GM18505 (cell line): ENCODE measurements around the gene PELI2.

Source experiments
- ATAC-seq: cut with Tn5 transposase; IDR thresholded peaks from one replicate; pipeline ENCODE4 v1.9.1; 2021; ENCODE audit not compliant: unreplicated experiment
- POLR2A ChIP-seq: IDR thresholded peaks from 4 replicates; pipeline ENCODE4 v1.6.1; 2011; ENCODE audit warnings: borderline replicate concordance; ENCODE audit not compliant: insufficient read depth, insufficient read length; ENCODE audit errors: extremely low read depth

PELI2 gene

GRCh38 chr14:56318393-56319115 lies 200.3 kb downstream of the PELI2 start:
- ATAC-seq: no peak
- TF ChIP-seq POLR2A: no peak

- ATAC-seq: no peak
- TF ChIP-seq POLR2A: no peak
These were observed 203.7 kb downstream of the PELI2 start for GRCh38 chr14:56321861-56322260.

- ATAC-seq: no peak
- TF ChIP-seq POLR2A: no peak
These were observed 204.3 kb downstream of the PELI2 start for GRCh38 chr14:56322531-56322930.

- TF ChIP-seq POLR2A: no peak
- ATAC-seq: no peak
These were observed 206.2 kb downstream of the PELI2 start for GRCh38 chr14:56324454-56324853.

- TF ChIP-seq POLR2A: no peak
- no peak for ATAC-seq
These were observed 206.9 kb downstream of the PELI2 start for GRCh38 chr14:56324856-56325699.

- ATAC-seq: no peak
- TF ChIP-seq POLR2A: no peak
These were observed 209.8 kb downstream of the PELI2 start for GRCh38 chr14:56328021-56328420.

- no peak for ATAC-seq
- TF ChIP-seq POLR2A: no peak
These were observed 213.5 kb downstream of the PELI2 start for GRCh38 chr14:56331592-56332216.

- TF ChIP-seq POLR2A: no peak
- ATAC-seq: no peak
These were observed 215.4 kb downstream of the PELI2 start for GRCh38 chr14:56333359-56334292.

GRCh38 chr14:56334458-56334857 lies 216.2 kb downstream of the PELI2 start:
- no peak for ATAC-seq
- TF ChIP-seq POLR2A: no peak

- no peak for ATAC-seq
- no peak for TF ChIP-seq POLR2A
These were observed 220.5 kb downstream of the PELI2 start for GRCh38 chr14:56338674-56339073.

GRCh38 chr14:56339855-56340701 lies 221.9 kb downstream of the PELI2 start:
- ATAC-seq: peak; percentile 79

GRCh38 chr14:56340932-56341331 lies 222.7 kb downstream of the PELI2 start:
- TF ChIP-seq POLR2A: no peak
- no peak for ATAC-seq

More at GRCh38 chr14:56339855-56340701, 221.9 kb downstream of the PELI2 start:
- no peak for TF ChIP-seq POLR2A

GRCh38 chr14:56341766-56342493 lies 223.7 kb downstream of the PELI2 start:
- no peak for TF ChIP-seq POLR2A
- ATAC-seq: peak; percentile 53
